ENCODE measurements around the gene NUAK1. TPM values are rescaled to one million over a fixed set of nuclear protein-coding genes. Genes with fewer than 3 reads are reported as not detected.

Gene NUAK1
- total and polyA plus RNA-seq, 7 donors, result 1.8 to 12.1 (median 5.8) TPM

DNA sequence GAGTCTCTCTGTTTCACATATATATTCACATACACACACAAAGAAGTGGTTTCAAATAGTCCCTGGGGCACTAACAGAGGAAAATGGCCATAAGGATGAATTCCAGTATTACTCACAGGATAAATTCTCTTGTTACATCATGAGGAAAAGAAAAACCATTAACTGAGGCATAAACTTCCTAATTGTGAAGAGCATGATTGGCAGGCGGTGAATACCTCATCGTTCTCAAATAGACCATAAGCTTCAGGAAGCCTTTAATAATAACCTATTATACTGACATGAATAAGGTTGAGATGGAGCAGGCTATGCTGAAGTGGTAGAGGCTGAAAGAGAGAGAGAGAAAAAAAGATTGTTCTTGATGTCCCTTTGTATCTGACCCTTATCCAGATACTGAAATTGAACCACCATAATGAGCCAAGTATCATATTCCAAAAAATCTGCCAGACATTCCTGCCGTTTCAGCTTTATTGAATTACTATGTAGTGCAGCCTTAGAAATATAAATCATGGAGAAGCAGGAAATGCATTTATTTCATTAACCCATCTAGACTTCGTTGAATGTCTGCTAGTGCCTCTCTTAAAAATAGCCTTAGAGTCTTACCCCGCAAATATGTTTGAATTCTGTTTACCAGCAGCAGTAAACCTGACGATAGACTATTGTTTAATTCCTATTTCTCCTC is 86.8 kb downstream of the NUAK1 start:
- peaks cover 0 to 8% (median 0%) of the 10 kb centered on the region in 4 donors for H3K9me3 ChIP-seq
- DNase-seq, result no peak
- no peak overlapping the region for H3K4me3 ChIP-seq
- H3K27me3 ChIP-seq, result no peaks in the 10 kb centered on the region
- TF ChIP-seq POLR2AphosphoS5 (IDR thresholded peaks at IDR 0.05) (no peak), POLR2A (IDR thresholded peaks at IDR 0.05) (no peak), EP300 (IDR thresholded peaks at IDR 0.05) (no peak)
- TF ChIP-seq, protein P1, sequence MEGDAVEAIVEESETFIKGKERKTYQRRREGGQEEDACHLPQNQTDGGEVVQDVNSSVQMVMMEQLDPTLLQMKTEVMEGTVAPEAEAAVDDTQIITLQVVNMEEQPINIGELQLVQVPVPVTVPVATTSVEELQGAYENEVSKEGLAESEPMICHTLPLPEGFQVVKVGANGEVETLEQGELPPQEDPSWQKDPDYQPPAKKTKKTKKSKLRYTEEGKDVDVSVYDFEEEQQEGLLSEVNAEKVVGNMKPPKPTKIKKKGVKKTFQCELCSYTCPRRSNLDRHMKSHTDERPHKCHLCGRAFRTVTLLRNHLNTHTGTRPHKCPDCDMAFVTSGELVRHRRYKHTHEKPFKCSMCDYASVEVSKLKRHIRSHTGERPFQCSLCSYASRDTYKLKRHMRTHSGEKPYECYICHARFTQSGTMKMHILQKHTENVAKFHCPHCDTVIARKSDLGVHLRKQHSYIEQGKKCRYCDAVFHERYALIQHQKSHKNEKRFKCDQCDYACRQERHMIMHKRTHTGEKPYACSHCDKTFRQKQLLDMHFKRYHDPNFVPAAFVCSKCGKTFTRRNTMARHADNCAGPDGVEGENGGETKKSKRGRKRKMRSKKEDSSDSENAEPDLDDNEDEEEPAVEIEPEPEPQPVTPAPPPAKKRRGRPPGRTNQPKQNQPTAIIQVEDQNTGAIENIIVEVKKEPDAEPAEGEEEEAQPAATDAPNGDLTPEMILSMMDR (IDR thresholded peaks at IDR 0.05), result no peak
- H3K27ac ChIP-seq, result no peak overlapping the region
- intact Hi-C loops (cut with DNase I), result no loop called here
- H3K4me1 ChIP-seq, result no peaks in the 10 kb centered on the region
- no peaks in the 10 kb centered on the region for H3K36me3 ChIP-seq
- WGBS, 2 donors, result 59 to 78% methylated on average over 6 of the region's 6 CpGs

DNA sequence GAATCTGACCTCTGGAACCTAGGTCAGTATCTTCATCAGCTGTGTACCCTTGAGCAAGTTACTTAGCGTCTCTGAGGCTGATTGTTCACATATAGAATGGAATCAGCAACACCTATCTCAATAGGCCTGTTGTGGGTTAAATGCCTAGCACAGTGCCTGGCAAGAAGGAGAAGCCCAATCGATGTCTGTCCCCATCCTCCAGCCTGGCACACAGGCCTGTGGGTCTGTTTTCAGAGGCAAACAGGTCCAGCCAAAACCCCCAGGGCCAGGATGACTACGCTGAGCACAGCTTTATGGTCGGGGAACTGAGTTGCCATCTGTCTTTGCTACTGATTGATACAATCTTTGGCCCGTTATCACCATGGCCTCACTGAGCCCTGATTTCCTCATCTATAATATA is 89.2 kb downstream of the NUAK1 start:
- H3K4me3 ChIP-seq, result no peak overlapping the region
- intact Hi-C loops (cut with DNase I), result no loop called here
- TF ChIP-seq POLR2AphosphoS5 (IDR thresholded peaks at IDR 0.05) (no peak), EP300 (IDR thresholded peaks at IDR 0.05) (no peak)
- TF ChIP-seq, protein P1 (IDR thresholded peaks at IDR 0.05), result no peak

DNA sequence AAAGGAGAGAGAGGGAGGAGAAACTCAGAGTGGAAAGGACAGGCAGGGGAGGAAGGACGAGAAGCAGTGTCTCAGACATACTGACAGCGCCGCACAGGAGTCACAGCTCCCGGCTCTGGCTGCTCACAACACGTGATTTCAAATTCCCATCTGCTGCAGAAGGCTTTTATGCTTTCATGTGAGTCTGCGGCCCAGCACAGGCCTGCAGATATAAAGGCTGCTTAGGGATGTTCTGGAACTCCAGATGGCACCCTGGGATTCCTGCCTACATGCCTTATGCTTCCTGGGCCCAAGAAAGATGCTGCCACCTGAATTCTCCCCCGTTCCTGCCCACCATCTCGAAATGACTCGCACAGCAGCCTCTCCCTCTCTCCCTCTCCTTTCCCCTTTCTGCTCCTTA is 89.6 kb downstream of the NUAK1 start:
- H3K9me3 ChIP-seq, result peaks cover 0 to under 1% (median 0%) of the 10 kb centered on the region in 4 donors
- H3K4me3 ChIP-seq, result no peak overlapping the region
- TF ChIP-seq EP300 (IDR thresholded peaks at IDR 0.05) (no peak), POLR2AphosphoS5 (IDR thresholded peaks at IDR 0.05) (no peak), POLR2A (IDR thresholded peaks at IDR 0.05) (no peak)
- TF ChIP-seq, protein P1 (IDR thresholded peaks at IDR 0.05), result no peak
- no peaks in the 10 kb centered on the region for H3K36me3 ChIP-seq
- no peak overlapping the region for H3K27ac ChIP-seq
- no peaks in the 10 kb centered on the region for H3K27me3 ChIP-seq
- 85 to 91% methylated on average over 9 of the region's 9 CpGs for WGBS, 2 donors
- intact Hi-C loops (cut with DNase I), result no loop called here
- DNase-seq, result no peak
- H3K4me1 ChIP-seq, result no peaks in the 10 kb centered on the region

More for the DNA sequence above, 89.2 kb downstream of the NUAK1 start:
- Histone ChIP-seq H3K9me3 (peaks cover 0 to 3% (median 0%) of the 10 kb centered on the region in 4 donors), H3K36me3 (no peaks in the 10 kb centered on the region), H3K27me3 (no peaks in the 10 kb centered on the region), H3K4me1 (no peaks in the 10 kb centered on the region), H3K27ac (no peak overlapping the region)
- 86% methylated on average over 5 of the region's 5 CpGs for WGBS, 2 donors
- no peak for DNase-seq

DNA sequence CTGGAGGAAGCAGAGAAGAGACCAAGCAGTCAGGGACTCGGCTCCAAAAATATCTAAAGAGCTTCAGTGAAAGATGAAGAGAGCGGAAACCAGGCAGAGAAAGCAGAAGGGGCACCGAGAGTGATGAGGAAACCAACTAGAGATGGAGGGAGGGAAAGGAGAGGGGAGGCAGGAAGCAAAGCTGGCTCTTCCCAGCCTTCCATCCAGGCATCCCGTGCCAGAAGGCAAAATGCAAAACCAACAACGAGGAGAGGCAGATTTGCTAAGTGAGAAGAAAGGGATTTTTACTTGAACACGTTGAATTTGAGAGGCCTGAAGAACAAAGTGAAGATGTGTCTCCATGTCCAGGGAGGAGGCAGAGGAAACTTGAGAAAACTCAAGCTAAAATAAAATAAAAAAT is 90.1 kb downstream of the NUAK1 start:
- TF ChIP-seq, protein P1 (IDR thresholded peaks at IDR 0.05), result no peak
- TF ChIP-seq EP300 (IDR thresholded peaks at IDR 0.05) (no peak), POLR2A (IDR thresholded peaks at IDR 0.05) (no peak), POLR2AphosphoS5 (IDR thresholded peaks at IDR 0.05) (no peak)
- Histone ChIP-seq H3K36me3 (no peaks in the 10 kb centered on the region), H3K9me3 (no peaks in the 10 kb centered on the region), H3K27ac (no peak overlapping the region), H3K4me1 (no peaks in the 10 kb centered on the region), H3K4me3 (no peak overlapping the region), H3K27me3 (no peaks in the 10 kb centered on the region)
- DNase-seq, result no peak
- intact Hi-C loops (cut with DNase I), result no loop called here
- 69 to 77% methylated on average over 6 of the region's 6 CpGs for WGBS, 2 donors

DNA sequence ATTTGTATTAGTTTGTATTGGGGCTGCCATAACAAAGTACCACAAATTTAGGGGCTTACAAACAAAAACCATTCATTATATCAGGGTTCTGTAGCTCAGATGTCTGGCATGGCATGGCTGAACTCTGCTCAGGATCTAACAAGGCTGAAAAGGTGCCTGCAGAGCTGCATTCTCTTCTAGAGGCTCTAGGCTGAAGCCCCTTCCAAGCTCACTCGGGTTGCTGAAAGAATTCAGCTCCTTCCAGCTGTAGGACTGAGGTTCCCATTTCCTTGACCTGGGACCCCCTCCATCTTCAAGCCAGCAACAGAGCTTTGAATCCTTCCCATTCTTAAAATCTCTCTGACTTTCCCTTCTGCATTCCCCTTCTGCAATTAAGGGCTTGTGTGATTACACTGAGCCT is 90.7 kb downstream of the NUAK1 start:
- DNase-seq, result no peak
- WGBS, 2 donors, result 83 to 84% methylated on average over 1 of the region's 1 CpG
- no peaks in the 10 kb centered on the region for H3K9me3 ChIP-seq
- no peaks in the 10 kb centered on the region for H3K4me1 ChIP-seq
- no peaks in the 10 kb centered on the region for H3K27me3 ChIP-seq
- intact Hi-C loops (cut with DNase I), result no loop called here
- no peak for TF ChIP-seq POLR2AphosphoS5 (IDR thresholded peaks at IDR 0.05)
- TF ChIP-seq, protein P1 (IDR thresholded peaks at IDR 0.05), result no peak
- no peak for TF ChIP-seq POLR2A (IDR thresholded peaks at IDR 0.05)
- no peak for TF ChIP-seq EP300 (IDR thresholded peaks at IDR 0.05)
- H3K27ac ChIP-seq, result no peak overlapping the region
- H3K4me3 ChIP-seq, result no peak overlapping the region
- no peaks in the 10 kb centered on the region for H3K36me3 ChIP-seq
